IMR-90 (cell line): Measurements from ENCODE around the gene TENM4.

Experiments used
- POLR2A ChIP-seq: IDR thresholded peaks from 2 replicates; pipeline ENCODE4 v1.6.1; 2012; ENCODE audit warnings: mild to moderate bottlenecking, low read depth, low read length
- RAD21 ChIP-seq: IDR thresholded peaks from 2 replicates; pipeline ENCODE4 v1.6.1; 2012; ENCODE audit warnings: low read length, improper control_type of control experiment

- TF ChIP-seq POLR2A (no peak), RAD21 (no peak)
Measured at GRCh38 chr11:78612721-78613377, 828.0 kb downstream of the TENM4 start.
